Stimulated activated CD4-positive, alpha-beta T cell treated with anti-CD3 and anti-CD28 coated beads, TNF-alpha, amount 100 ng/mL, for 48 hours (primary cell): ENCODE data around the gene ZNF678.

Experiments
- DNase-seq, 3 donors: peaks; one replicate each; pipeline ENCODE4 v3.0.0-alpha.2; 2020; ENCODE audit warnings: low read depth in 3 of 3

ZNF678 gene

DNA sequence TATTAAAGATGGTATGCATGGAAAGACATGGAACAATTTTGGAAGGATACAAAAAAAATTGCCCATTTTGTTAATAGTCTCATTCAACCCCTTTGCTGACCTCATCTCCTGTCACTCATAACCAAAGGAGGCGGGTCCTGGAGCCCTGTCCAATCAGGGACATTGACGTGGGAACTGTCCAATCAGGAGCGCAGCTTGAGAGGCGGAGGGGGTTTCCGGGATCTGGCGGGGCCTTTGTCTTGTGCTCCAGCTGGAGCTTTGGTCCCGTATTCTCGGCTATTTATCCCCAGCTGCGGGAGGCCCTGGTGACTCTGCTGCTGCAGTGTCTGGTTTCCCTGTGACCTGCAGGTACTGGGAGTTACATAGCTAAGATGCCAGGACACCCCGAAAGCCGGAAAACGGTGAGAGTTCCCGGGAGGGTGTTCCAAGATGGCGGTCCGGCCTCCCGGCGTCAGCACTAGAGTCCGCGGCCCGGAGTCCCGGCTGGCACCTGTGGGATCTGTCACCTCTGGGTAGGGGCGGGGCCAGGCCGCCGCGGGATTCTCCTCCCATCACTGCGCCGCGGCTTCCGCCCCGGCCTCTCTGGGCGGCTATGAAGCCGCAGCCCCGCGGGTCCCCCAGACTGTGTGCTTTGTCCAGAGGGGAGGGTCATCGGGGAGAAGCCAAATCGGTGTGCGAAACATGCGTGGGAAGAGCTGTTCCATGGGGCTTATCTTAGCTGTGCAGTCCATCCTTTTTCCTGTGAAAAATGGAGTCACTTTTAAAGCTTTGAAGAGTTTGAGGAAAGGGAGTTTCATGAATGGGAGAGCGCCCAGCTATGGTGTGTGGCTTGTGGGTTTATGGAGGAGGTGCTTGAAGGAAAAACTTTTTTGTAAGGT lies at the start of gene ZNF678:
ZNF678 (plus strand) TSS at position 233 of the 878 bp plus-strand sequence. CDS start 87,436 bp downstream, outside the sequence.
- DNase-seq: peak; percentile 77 to 90 (median 85)

DNA sequence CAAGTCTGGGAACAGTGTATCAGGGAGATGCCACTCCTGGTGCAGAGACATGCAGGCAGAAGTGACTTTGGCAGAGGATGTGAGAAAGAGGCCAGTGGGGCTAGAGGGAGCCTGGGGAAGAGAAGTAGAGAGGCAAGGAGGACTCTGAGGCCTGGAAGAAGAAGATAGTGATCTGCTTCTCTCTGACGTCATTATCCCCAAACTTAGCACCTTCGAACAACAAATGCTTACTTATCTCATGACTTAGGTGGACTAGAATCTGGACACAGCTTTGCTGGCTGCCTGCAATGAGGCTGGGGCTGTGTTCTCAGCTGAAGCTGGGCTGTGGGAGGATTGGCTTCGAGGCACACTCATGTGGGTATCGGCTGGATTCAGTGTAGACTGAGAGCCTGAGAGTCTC lies 44.5 kb upstream of the ZNF678 start:
- no peak for DNase-seq

DNA sequence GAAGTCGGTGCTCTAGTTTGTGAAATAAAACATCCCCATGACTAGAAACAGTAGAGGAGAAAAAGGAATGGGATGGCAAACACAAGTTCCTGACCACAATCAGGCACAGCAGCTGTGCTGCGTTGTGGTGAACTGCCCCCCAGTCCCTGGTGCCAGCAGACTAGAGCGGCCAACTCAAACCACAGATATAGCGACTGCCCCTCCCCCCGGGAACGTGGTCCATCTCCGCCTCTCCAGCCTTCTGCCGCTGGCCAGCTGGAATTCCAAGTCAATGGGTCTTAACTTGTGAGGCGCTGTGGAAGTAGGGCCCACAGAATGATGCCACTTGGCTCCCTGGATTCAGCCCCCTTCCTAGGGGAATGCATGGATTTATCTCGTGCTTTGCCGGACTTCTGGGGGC lies 41.6 kb upstream of the ZNF678 start:
- DNase-seq: no peak

DNA sequence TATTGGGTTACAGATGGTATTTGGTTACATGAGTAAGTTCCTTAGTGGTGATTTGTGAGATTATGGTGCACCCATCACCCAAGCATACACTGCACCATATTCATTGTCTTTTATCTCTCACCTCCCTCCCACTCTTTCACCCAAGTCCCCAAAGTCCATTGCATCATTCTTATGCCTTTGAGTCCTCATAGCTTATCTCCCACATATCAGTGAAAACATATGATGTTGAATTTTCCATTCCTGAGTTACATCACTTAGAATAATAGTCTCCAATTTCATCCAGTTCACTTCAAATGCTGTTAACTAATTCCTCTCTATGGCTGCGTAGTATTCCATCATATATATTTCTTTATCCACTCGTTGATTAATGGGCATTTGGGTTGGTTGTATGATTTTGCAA lies 36.8 kb upstream of the ZNF678 start:
- DNase-seq: no peak

DNA sequence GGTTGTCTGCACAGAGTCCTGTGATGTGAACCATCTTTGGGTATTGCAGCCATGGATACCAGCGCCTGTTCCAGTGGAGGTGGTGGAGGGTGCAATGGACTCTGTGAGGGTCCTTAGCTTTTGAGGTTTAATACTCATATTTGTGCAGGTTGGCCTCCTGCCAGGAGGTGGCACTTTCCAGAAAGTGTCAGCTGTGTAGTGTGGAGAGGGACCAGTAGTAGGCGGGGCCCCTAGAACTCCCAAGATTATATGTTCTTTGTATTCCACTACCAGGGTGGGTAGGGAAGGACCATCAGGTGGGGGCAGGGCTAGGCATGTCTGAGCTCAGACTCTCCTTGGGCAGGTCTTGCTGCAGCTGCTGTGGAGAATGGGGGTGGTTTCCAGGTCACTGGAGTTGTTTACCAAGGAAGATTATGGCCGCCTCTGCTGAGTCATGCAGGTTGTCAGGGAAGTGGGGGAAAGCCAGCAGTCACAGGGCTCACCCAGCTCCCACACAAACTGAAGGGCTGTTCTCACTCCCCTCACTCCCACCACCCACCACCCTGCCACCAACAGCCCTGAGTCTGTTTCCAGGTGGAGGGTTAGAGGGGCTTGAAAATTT lies 31.2 kb upstream of the ZNF678 start:
- DNase-seq: no peak

DNA sequence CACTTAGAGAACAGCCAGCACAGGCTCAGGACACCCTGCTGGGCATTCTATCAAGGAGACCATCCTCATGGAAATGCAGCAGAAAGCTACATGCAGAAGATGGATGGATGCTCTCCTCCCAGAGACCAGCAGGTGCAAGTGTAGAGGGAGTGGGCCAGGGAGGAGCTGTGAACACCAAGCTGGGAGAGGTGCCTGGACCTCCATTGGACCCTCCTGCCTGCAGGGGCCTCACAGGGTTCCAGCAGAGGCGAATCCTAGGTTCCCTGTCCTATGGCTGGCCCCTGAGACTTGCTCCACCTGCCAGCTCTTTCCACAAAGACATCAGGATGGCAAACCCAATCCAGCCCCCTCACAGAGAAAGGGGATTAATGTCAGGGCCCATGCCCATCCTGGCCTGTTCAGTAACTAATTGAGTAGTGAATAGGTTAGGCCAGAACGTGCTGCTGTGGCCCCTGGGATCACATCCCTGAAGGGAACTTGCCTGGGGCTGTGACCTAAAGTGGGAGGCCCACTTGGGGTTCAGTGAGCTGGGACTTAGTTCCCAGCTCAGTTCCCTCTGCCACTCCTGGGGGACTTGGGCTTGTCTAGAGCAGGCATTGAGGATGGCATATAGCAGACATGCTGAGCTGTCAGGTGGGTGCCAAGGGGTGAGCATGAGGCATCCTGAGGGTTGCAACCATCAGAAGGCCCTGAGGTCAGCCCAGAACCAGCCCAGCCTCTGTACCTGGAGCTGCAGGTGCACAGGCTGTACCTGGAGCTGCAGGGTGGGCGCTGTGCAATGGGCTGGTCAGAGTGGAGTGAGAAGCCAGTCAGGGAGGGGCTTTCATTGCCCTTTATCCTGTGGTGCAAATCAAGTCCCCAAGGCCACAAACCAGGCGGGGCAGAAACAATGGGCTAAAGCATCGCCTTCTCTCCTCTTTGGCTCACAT lies 22.9 kb upstream of the ZNF678 start:
- DNase-seq: no peak

DNA sequence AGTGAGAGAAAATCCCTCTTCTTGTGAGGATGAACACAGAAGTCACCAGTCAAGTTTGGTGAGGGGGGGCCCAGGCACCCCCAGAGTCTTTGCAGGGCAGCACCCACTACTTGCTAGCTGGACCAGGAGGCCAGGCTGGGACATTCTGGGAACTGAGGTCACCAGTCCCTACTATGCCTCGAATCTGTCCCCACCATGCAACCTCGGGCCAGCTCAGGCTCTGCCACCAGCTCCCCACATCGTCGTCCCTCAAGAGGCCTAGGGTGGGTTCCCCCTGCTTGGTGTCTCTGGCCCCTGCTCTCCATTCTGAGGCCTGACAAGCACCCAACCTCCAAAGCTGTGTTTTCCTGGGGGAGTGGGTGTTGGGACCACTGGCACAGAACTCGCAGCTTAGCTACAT lies 22.2 kb upstream of the ZNF678 start:
- DNase-seq: no peak

DNA sequence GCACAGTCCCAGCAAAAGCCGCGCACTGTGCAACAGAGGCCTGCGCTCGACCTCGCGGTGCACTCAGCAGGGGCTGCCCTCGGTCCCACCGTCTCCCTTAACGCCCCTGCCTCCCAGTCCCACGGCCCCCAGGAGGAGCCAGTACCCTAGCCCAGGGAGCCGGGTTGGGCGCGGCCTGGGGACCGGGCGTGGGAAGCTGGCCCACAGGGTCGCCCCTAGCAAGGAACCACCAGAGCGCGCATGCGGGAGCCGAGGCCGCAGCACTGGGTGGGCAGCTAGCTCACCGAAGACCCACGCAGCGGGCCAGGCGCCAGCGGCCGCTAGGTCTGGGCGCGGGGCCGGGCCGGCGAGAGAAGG lies 21.6 kb upstream of the ZNF678 start:
- no peak for DNase-seq

DNA sequence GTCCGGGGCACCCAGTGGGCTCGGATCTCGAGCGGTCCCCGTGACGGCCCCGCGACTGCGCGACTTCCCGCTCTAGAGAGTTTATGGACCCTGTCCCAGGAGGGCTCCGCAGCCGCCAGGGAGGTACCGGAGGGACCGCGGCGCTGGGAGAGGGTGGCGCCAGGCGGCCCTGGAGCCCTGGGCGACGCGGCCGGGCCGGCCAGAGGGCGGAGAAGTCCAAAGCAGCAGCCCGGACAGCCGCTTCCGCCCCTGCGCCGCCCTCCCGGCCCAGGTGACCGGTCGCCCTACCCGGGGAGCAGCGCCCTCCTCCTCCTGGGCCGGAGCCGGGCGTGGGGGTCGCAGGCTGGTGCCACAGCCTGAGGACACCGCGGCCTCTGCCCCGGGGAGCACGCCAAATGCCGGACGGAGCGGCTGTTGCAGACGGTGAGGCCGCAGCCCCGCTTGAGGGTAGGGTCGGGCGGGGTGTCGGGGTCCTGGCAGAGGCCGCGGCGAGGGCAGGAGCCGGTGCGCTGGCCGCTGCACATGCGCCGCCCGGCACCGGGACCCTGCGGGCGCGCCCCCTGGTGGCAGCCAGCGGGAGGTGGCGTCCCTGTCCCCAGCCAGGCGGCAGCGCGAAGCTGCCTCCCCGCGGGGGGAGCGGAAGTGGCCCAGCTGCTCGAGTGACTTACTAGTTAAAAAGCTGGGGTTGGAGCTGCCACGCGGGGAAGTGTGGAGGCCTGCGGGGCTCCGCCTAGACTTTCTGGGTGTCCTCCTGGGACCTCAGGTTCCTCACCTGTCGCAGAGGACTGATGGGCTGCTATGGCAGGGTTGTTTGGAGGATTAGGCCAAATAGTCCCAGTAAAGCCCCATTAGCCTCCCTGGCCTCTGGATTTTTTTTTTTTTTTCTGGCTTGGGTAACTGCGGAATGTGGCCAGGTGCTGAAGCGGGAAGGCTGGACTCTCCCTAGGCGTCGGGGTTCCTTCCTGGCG lies 20.9 kb upstream of the ZNF678 start:
- peak; percentile 80 to 83 (median 80) for DNase-seq

DNA sequence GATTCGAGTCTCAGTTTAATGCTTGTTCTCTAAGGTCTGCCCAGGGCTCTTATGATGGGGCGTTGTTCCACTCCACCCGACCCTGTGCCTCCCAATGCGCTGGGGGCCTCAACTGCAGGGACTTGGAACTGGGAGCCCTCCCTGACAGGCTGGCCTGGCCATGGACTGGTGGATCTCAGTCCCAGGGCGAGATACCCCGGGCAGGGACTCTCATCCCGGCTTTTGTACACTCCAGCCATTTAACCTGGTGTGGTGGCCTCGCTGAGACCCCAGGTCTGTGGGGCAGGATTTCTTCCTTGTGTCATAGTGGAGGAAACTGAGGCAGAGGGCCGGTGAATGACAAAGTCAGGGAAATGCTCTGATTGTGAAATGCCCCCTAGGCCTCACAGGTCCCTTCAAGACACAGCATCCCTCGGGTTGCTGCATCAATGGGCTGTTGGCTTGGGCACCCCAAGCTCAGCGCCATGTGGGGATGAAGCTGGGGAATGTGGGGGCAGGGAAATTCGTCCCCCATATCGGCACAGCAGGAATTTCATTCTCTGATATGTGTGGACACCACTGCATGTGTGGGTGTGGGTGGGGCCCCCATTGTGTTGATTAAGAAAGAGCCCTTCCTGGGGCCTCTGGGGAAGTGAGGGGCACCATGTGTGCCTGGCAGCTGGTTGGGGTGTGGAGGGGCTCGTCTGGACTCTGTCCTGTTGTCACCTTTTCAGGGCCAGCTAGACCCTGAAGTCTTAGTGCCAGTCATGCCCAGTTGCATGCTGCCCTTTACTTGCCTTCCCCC lies 19.9 kb upstream of the ZNF678 start:
- DNase-seq: no peak

DNA sequence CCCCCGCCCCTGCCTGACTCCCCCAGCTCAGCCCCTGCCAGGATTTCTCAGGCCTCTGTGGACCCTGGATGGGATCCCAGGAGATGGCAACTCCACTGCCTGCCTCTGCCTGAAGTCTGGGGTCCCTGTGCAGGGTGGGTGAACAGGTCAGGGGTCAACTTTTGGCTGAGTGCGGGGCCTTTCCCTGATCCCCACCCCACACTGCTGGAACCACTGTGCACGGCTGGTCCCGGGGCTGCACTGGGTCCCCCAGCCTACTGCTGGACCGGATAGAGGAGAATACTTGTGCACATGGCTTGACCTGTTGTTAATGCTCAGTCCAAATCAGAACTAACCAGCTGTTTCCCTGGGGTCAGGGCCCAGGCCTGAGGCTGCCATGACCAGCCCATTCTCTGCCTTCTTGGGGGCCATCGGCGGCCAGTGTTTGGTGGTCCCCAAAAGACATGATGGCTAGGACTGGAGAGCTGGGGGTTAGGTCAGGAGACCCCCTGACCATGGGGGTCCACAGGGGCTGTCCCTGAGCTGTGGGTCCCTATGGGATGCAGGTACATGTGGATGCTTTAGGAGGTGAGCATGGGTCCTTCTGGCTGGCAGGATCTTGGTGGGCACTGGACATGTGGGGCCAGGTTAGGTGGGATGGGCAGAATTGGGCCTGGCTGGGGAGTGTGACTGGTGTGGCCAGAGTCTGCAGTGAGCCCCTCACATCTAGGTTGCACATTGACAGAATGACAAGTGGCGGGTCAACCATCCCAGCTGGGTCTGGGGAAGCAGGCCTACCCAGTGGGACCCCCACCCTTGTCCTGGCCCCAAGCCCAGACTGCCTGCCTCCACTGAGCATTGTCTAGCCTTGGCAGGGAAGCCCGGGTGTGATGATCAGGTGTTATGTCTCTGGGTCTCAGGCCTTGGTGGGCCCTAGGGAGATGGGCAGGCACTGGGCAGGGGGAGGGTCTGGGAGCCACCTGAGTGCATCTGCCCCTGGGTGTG lies 19.0 kb upstream of the ZNF678 start:
- no peak for DNase-seq

DNA sequence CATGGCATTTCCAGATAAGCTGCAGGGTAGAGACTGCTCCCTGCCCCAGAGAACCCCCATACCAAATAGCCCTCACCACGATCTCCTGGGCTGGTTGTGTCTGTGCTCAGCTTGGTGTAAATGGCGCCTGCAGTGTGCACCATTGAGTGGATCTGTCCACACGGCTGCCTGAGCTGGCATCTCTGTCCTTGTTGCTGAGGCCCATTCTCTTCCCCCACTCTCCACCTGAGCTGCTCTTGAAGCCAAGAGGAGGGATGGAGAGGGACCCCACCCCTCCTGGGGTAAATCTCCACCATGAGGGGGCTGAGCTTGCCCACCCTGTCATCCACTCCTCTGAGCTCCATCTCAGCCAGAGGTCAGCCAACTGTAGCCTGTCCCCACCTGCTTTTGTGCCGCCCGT lies 18.0 kb upstream of the ZNF678 start:
- DNase-seq: no peak

DNA sequence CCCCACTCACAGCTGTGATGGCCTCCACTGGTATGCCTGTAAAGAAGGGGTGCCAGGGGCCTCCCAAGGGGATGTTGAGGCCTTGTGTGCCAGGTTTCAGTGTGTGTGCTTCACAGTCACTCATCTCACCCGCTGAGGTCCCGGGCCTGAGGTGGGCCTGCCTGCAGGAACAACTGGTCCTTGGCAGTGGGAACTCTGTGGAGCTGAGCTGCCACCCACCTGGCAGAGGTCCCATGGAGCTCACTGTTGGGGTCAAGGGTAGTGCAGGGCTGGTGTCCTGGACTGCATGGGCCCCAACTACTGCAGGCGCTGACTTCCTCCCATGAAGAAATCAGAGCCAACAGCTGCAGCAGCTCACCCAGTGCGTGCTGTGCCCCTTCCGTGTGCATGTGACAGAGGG lies 17.3 kb upstream of the ZNF678 start:
- no peak for DNase-seq

DNA sequence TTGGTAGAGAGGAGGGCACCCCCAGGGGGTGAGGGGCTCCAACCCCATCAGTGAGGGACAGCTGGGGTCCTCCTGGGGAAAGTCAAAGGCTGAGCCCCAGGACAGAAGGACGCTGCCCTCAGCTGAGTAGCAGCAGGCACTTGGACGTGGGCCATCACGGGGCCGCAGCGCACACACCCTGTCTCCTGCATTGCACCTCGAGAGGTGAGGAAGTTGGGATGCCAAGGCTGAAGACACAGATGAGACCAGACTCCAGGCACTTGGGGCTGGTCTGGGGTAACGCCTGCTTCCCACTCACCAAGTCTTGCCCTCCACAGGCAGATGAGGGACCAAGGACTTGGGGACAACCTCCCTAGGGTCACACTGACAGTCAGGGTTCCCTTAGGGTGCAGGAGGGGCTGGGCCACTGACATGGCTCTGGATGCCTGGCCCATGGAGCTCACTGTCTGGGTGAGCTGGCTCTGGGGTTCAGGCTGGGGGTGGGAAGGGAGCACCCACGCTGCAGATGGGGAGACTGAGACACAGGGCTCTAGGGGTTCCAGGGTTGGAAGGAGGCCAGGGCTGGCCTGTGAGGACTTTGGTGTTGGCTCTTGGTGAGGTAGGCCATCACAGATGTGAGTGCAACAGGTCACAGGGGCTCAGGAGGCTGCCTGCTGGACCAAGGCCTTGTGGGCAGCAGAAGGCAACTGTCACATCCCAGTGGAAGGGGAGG lies 16.6 kb upstream of the ZNF678 start:
- no peak for DNase-seq

DNA sequence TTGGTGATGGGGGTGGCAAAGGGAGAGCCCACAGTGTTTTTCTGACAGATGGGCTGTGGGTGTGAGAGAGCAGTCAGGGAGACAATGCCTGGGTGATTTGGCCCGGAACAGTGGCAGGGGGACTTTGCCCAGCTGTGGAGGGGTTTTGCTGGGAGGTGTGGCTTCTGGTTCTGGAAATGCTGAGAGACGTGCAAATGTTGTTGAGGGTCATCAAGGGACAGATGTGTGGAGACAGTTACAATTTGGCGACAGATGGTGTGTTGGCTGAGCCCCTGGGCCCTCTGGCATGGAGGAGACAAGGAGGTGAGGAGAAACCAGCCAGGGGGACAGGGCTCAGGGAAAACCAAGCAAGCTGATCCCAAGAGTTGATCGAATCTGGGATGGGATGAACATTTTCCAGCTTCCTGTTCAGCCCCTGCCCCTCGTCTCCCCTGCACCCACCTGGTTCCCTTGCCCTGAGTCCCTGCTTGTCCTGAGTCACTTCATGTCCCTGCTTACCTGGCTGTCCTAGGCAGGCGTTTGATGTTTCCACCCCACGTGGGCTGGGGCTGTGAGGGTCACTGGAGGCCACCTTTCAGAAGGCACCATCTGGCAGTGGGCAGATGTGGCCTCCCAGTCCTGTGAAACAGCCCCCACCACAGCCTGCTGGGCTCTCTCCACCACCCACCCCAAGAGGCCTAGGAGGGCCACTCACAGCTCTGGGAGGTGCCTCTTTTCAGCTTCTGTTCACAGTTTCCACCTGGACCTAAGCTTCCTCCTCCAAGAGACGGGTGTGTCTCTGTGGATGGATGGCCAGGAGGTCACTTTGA lies 15.8 kb upstream of the ZNF678 start:
- DNase-seq: no peak

DNA sequence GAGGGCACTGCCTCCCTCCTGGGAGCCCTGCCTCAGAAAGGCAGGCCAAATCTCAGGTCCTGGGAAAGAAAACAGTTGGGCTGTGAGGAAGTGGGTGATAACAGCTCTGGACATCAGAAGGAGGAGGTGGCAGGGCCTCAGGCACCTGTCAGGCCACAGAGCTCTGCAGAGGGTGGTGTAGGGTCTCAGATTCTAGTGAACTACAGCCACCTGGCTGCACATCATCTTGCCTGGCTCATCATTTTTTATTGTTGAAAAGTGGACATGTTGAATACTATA lies 15.3 kb upstream of the ZNF678 start:
- no peak for DNase-seq

DNA sequence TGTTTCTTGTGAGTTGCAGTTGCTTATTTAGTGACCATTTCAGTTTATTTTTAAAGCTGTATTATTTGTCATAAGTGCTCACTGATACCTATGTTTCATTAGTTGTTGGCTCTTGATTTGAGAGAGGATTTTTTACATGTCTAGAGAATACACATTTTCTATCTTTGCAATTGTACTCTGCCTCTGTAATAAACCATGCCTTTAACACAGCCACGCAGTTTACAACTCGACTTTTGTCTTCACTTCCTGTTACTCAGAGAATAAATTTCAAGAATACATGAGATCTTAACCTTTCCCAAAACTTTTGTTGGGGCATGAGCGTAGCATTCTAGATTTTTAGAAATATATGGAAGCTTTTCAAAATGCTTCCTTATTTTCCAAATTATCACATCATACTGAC lies 14.9 kb upstream of the ZNF678 start:
- no peak for DNase-seq

DNA sequence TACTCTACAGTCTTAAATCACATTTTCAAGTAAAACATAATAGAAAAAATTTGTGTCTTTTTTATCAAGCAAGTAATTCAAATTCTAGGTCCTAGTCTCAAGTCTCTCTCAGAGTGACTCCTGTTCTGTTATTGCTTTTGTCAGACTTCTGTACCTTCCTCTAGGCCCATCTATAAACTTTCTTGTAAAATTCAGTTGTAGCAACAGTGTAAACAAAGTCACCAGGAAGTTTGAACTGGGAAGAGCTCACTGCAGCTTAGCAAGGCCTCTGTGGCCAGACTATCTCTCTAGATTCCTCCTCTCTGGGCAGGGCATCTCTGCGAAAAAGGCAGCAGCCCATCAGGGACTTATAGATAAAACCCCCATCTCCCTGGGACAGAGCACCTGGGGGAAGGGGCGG lies 13.5 kb upstream of the ZNF678 start:
- DNase-seq: no peak
